HG02588 (cell line): ENCODE results near the gene PNLIPRP1.

Experiments
- ATAC-seq: cut with Tn5 transposase; IDR thresholded peaks from one replicate; pipeline ENCODE4 v1.9.1; 2021; ENCODE audit warnings: mild to moderate bottlenecking, moderate library complexity; ENCODE audit not compliant: unreplicated experiment

The PNLIPRP1 gene

GRCh38 chr10:116629340-116629739 is 38.6 kb downstream of the PNLIPRP1 start:
- no peak for ATAC-seq

- ATAC-seq = no peak
Measured at GRCh38 chr10:116630020-116630419, 39.3 kb downstream of the PNLIPRP1 start.

DNA sequence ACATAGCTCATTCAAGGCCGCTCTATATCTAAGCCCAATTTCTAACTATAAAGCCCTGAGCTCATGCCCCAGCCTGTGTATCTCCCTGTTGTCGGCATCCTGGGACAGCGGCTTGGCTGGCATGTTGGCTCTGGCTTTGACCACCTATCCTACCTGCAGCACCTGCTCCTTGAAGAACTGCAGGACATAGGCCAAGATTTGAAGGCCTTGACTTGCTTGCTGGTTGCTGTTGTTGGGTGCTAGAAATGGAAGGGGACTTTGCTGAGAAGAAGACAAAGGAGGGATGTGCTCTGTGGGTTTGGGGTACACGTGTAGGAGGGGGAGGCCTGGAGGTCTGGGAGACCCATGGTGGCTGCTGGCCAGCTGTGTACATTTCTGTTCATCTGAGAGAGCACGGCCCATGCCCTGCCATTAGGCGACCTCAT is 41.1 kb downstream of the PNLIPRP1 start:
- no peak for ATAC-seq

DNA sequence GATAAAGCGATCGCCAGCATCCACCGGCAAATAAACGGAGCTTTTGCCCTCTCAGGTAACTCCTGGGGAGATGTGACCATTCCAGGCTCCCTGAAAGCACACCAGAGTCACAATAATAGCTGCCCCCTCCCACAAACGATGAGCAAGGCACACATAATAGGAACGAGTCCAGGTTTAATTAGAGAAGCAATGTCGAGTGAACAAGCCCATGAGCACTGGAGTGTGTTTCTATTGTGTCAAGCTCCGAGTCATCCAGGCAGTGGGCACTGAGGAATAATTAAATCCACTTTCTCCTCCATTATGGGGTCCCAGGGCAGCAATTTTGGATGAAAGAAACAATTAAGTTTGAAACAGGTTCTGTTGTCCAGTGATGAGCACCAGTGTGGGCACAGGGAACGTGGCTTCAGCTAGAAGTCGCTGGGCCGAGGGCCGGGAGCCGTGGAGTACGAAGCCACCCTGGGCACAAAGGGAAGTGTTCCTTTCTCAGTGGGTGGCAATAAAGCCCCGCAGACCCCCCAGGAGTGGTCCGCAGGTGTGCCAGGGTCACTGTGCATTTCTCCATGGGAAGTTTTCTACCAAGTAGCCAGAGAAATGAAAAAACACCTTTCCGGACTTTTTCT is 41.9 kb downstream of the PNLIPRP1 start:
- ATAC-seq = no peak

DNA sequence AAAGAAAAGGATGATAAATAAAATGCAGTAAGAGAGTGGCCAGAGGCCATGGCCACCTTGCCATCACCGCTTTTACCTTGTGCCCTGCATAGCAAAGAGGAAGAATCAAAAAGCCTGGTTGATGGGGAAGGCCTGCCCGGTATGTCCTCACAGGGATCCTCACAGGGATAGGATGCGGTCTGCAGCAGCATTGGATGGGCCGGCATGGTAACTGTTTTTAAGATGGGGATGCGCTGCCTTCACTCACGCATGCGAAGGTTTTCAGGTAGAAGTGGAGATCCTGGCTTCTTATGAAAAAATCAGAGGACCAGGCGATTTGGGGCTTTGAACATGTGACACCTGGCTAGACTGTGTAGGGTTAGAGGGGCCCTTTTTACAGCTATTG is 42.4 kb downstream of the PNLIPRP1 start:
- ATAC-seq = no peak

- no peak for ATAC-seq
Measured at GRCh38 chr10:116634126-116634975, 43.6 kb downstream of the PNLIPRP1 start.

DNA sequence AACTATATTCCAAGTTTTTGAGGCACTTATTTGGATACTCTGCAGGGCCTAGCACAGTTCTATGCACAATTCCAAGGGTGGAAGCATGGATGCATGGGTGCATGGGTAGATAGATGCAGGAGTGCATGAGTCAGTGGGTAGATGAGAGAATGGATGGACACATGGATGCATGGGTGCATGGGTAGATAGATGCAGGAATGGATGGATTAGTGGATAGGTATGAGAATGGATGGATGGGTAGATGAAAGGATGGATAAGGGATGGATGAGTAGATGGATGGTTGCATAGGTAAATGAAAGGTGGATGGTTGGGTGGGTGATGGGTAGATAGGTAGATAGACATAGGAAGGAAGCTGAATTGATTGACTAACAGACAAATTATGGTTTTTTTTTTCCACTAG is 45.6 kb downstream of the PNLIPRP1 start:
- ATAC-seq = no peak

- no peak for ATAC-seq
Measured at GRCh38 chr10:116636976-116637375, 46.2 kb downstream of the PNLIPRP1 start.

GRCh38 chr10:116637830-116638229 is 47.1 kb downstream of the PNLIPRP1 start:
- ATAC-seq = no peak

DNA sequence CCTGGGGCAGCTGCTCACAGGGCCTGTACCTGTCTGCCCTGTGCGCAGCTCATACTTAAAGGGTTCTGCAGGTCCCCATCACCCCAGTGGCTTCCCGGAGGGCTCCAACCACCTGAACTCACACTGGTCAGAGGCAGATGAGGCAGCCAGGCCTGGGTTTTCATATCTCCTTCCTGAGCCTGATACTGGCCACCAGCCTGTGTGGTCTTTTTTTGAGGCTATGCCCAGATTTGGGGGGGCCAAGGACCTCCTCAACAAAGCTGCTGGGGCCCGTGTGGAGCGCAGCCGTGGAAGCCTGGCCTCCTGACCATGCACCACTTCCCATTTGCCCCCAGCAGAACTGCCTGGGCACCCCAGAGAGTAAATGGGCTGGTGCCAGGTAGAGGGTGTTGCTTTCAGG is 55.7 kb downstream of the PNLIPRP1 start:
- ATAC-seq = no peak

DNA sequence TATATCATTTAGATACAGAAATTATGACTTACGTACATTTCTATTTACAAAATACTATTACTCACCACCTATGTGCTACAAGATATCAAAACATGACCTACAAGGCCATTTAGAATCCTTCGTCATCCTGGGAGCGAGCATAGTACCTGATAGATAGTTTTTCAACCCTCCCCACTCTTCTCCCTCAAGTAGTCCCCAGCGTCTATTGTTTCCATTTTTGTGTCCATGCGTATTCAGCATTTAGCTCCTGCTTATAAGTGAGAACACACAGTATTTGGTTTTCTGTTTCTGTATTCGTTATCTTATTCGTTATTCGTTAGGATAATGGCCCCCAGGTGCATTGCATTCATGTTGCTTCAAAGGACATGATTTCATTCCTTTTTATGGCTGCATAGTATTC is 58.1 kb downstream of the PNLIPRP1 start:
- no peak for ATAC-seq

DNA sequence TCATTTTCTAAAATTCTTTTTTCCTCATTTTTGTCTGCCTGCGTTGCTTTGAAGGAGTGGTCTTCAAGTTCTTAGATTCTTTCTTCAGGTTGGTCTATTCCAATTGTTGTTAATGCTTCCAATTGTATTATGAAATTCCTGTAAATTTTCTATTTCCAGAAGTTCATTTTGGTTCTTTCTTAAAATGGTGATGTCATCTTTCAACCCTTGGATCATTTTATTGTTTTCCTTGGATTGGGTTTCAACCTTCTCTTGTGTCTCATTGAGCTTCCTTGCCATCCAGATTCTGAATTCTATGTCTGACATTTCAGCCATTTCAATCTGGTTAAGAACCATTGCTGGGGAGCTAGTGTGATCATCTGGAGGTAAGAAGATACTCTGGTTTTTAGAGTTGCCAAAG is 63.1 kb downstream of the PNLIPRP1 start:
- no peak for ATAC-seq

DNA sequence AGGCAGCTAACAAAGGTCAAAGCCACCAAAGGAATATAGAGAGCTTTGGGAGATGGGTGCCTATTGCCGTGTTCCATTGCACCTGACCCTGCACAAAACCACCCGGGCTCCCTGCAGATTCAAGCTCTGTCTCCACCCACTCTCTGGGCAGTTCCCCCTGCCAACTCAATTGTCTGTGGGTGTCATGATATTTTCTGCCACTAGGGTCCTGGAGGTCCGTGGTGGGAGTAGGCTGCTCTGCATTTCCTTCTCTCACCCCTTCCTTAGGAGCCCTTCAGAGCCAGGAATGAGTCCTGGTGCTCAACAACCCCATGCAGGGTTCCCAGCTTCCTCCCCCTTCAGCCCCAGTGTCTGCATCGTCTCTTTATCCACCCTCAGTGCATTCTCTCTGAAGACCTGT is 64.1 kb downstream of the PNLIPRP1 start:
- no peak for ATAC-seq

GRCh38 chr10:116655568-116655967 is 64.8 kb downstream of the PNLIPRP1 start:
- no peak for ATAC-seq

GRCh38 chr10:116656044-116656443 is 65.3 kb downstream of the PNLIPRP1 start:
- ATAC-seq = no peak

- ATAC-seq = no peak
Measured at GRCh38 chr10:116657863-116658551, 67.2 kb downstream of the PNLIPRP1 start.
